Measurements from ENCODE around the gene PRELID2.
"Not testable (repeated sequence)": the region's sequence is repeated elsewhere in the genome, so short reads cannot be mapped to it uniquely, and the experiment has no call there.

The PRELID2 gene

GRCh38 chr5:145743396-145744061 is 91.6 kb downstream of the PRELID2 start:
- DNase-seq (ENCODE audit: low spot score), result no peak

- DNase-seq (ENCODE audit: low spot score), result no peak
These were observed 95.3 kb downstream of the PRELID2 start for GRCh38 chr5:145739843-145740242.

- DNase-seq (ENCODE audit: low spot score), result no peak
These were observed 96.9 kb downstream of the PRELID2 start for GRCh38 chr5:145738227-145738626.

GRCh38 chr5:145737578-145737977 is 97.6 kb downstream of the PRELID2 start:
- DNase-seq (ENCODE audit: low spot score), result no peak

GRCh38 chr5:145729956-145730355 is 105.2 kb downstream of the PRELID2 start:
- DNase-seq (ENCODE audit: low spot score), result not testable (repeated sequence)

- DNase-seq (ENCODE audit: low spot score), result no peak
These were observed 111.6 kb downstream of the PRELID2 start for GRCh38 chr5:145723516-145723915.

- no peak for DNase-seq (ENCODE audit: low spot score)
These were observed 116.2 kb downstream of the PRELID2 start for GRCh38 chr5:145718956-145719355.

- DNase-seq (ENCODE audit: low spot score), result no peak
These were observed 119.7 kb downstream of the PRELID2 start for GRCh38 chr5:145715412-145715811.

- DNase-seq (ENCODE audit: low spot score), result no peak
These were observed 122.9 kb downstream of the PRELID2 start for GRCh38 chr5:145712245-145712644.

GRCh38 chr5:145711417-145711816 is 123.7 kb downstream of the PRELID2 start:
- DNase-seq (ENCODE audit: low spot score), result no peak

Measured in LoVo (cell line).